HEK293 (cell line): ENCODE data around the gene PSME1.

Source experiments
- INSM2 ChIP-seq: fragments of 450-650 bp; formaldehyde crosslinking; IDR thresholded peaks from 2 replicates; pipeline ENCODE4 v1.5.1; 2016; ENCODE audit warnings: missing biosample characterization, missing genetic modification characterization
- KLF1 ChIP-seq: fragments of 450-650 bp; formaldehyde crosslinking; IDR thresholded peaks from 2 replicates; pipeline ENCODE4 v1.5.1; 2016; ENCODE audit warnings: missing biosample characterization, missing genetic modification characterization
- KLF9 ChIP-seq: fragments of 450-650 bp; formaldehyde crosslinking; IDR thresholded peaks from 2 replicates; pipeline ENCODE4 v1.5.1; 2016; ENCODE audit warnings: missing biosample characterization, missing genetic modification characterization, low read depth
- OSR2 ChIP-seq: fragments of 450-650 bp; formaldehyde crosslinking; IDR thresholded peaks from 2 replicates; pipeline ENCODE4 v1.5.1; 2016; ENCODE audit warnings: missing biosample characterization, missing genetic modification characterization
- OVOL3 ChIP-seq: fragments of 450-650 bp; formaldehyde crosslinking; IDR thresholded peaks from 2 replicates; pipeline ENCODE4 v1.5.1; 2016; ENCODE audit warnings: missing biosample characterization, missing genetic modification characterization
- PATZ1 ChIP-seq: fragments of 450-650 bp; formaldehyde crosslinking; IDR thresholded peaks from 2 replicates; pipeline ENCODE4 v1.5.1; 2016; ENCODE audit warnings: missing biosample characterization, missing genetic modification characterization
- PBX3 ChIP-seq: sonication (generic); formaldehyde crosslinking; IDR thresholded peaks from 2 replicates; pipeline ENCODE4 v1.8.1; 2022; ENCODE audit warnings: mild to moderate bottlenecking, moderate library complexity, missing genetic modification reagents
- SP3 ChIP-seq: fragments of 450-650 bp; formaldehyde crosslinking; IDR thresholded peaks from 2 replicates; pipeline ENCODE4 v1.5.1; 2016; ENCODE audit warnings: missing biosample characterization, missing genetic modification characterization
- TSHZ1 ChIP-seq: fragments of 450-650 bp; formaldehyde crosslinking; IDR thresholded peaks from 2 replicates; pipeline ENCODE4 v1.5.1; 2016; ENCODE audit warnings: missing biosample characterization, missing genetic modification characterization, borderline replicate concordance
- ZBTB8A ChIP-seq: fragments of 450-650 bp; formaldehyde crosslinking; IDR thresholded peaks from 2 replicates; pipeline ENCODE4 v1.5.1; 2016; ENCODE audit warnings: missing biosample characterization, missing genetic modification characterization
- ZFHX2 ChIP-seq: fragments of 450-650 bp; formaldehyde crosslinking; conservative IDR thresholded peaks from 2 replicates; pipeline ENCODE4 v1.5.1; 2016; ENCODE audit warnings: missing biosample characterization, missing genetic modification characterization
- ZIC2 ChIP-seq: fragments of 450-650 bp; formaldehyde crosslinking; IDR thresholded peaks from 2 replicates; pipeline ENCODE4 v1.5.1; 2016; ENCODE audit warnings: missing biosample characterization, missing genetic modification characterization
- ZNF114 ChIP-seq: fragments of 450-650 bp; formaldehyde crosslinking; IDR thresholded peaks from 2 replicates; pipeline ENCODE4 v1.5.0; 2017; ENCODE audit warnings: missing biosample characterization, missing genetic modification characterization
- ZNF24 ChIP-seq: fragments of 450-650 bp; formaldehyde crosslinking; IDR thresholded peaks from 2 replicates; pipeline ENCODE4 v1.5.1; 2016; ENCODE audit warnings: missing biosample characterization, missing genetic modification characterization
- ZNF391 ChIP-seq: fragments of 450-650 bp; formaldehyde crosslinking; IDR thresholded peaks from 2 replicates; pipeline ENCODE4 v1.5.1; 2016; ENCODE audit warnings: low read depth, missing biosample characterization, missing genetic modification characterization, borderline replicate concordance
- ZNF423 ChIP-seq: fragments of 450-650 bp; formaldehyde crosslinking; IDR thresholded peaks from 2 replicates; pipeline ENCODE4 v1.5.1; 2016; ENCODE audit warnings: missing biosample characterization, missing genetic modification characterization
- ZNF626 ChIP-seq: fragments of 450-650 bp; sonication (Bioruptor Pico); formaldehyde crosslinking; IDR thresholded peaks from 2 replicates; pipeline ENCODE4 v1.5.1; 2018; ENCODE audit warnings: missing biosample characterization, missing genetic modification characterization, inconsistent platforms
- TF ChIP-seq, protein P1 (sequence below): fragments of 450-650 bp; formaldehyde crosslinking; IDR thresholded peaks from 2 replicates; pipeline ENCODE4 v1.5.1; 2016; ENCODE audit warnings: missing biosample characterization, missing genetic modification characterization

Gene PSME1

GRCh38 chr14:24114532-24115421 lies 21.2 kb upstream of the PSME1 start, which contains the start of the genes DCAF11 and NRL (continued):
- TF ChIP-seq PATZ1 (peak; percentile 92), PBX3 (CRISPR knock-in tag) (peak; percentile 92; the same call in 1 of the 2 replicates), ZNF626 (tag by site-specific recombination) (no peak), ZFHX2 (tag by site-specific recombination) (peak; percentile 99), ZBTB8A (tag by site-specific recombination) (peak; percentile 33), SP3 (tag by site-specific recombination) (peak; percentile 100), ZIC2 (tag by site-specific recombination) (peak; percentile 47), ZNF423 (tag by site-specific recombination) (0 out of 2 replicates have a peak, but pooled peaks have one; percentile 15), OVOL3 (tag by site-specific recombination) (no peak), ZNF114 (tag by site-specific recombination) (no peak), OSR2 (peak; percentile 49; the same call in 1 of the 2 replicates), KLF9 (tag by site-specific recombination) (peak; percentile 99), TSHZ1 (tag by site-specific recombination) (no peak; the same call in 1 of the 2 replicates), KLF1 (tag by site-specific recombination) (peak; percentile 91), ZNF24 (no peak), INSM2 (tag by site-specific recombination) (peak; percentile 59; the same call in 1 of the 2 replicates), ZNF391 (tag by site-specific recombination) (peak; percentile 33; the same call in 1 of the 2 replicates)
- TF ChIP-seq, protein P1, sequence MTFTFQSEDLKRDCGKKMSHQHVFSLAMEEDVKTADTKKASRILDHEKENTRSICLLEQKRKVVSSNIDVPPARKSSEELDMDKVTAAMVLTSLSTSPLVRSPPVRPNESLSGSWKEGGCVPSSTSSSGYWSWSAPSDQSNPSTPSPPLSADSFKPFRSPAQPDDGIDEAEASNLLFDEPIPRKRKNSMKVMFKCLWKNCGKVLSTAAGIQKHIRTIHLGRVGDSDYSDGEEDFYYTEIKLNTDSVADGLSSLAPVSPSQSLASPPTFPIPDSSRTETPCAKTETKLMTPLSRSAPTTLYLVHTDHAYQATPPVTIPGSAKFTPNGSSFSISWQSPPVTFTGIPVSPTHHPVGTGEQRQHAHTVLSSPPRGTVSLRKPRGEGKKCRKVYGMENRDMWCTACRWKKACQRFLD (tag by site-specific recombination) = 0 out of 2 replicates have a peak, but pooled peaks have one; percentile 13
